ENCODE measurements around the gene AMY1A.
"Not testable (repeated sequence)": the region's sequence is repeated elsewhere in the genome, so short reads cannot be mapped to it uniquely, and the experiment has no call there.

GRCh38 chr1:103697430-103697829, 41.9 kb downstream of the AMY1A start:
- TF ChIP-seq POLR2A, CTCF (IDR thresholded peaks at IDR 0.05): not testable (repeated sequence)
